Vagina (tissue), 2 donors: ENCODE measurements around the gene FRMD4A. TPM values are rescaled to one million over a fixed set of nuclear protein-coding genes. Genes with fewer than 3 reads are reported as not detected.

ENCODE experiments used
- DNase-seq, 2 donors: peaks; one replicate each; pipeline ENCODE4 v3.0.0-alpha.2; 2017; ENCODE audit errors: extremely low spot score in 2 of 2
- H3K27ac ChIP-seq: fragments of 200-600 bp; sonication (generic); one replicate; pipeline ENCODE4 v1.5.1; 2019
- H3K27me3 ChIP-seq: fragments of 200-600 bp; sonication (generic); one replicate; pipeline ENCODE4 v1.5.1; 2019
- H3K36me3 ChIP-seq, 2 donors: fragments of 200-600 bp; sonication (generic); one replicate each; pipeline ENCODE4 v1.5.1; 2017 to 2019
- H3K4me1 ChIP-seq: fragments of 200-600 bp; sonication (generic); one replicate; pipeline ENCODE4 v1.5.1; 2019
- H3K4me3 ChIP-seq, 2 donors: fragments of 200-600 bp; sonication (generic); 1 replicate in 1 of 2; 2 replicates in 1 of 2; pipeline ENCODE4 v1.5.1; 2016 to 2019
- H3K9me3 ChIP-seq: fragments of 200-600 bp; sonication (generic); one replicate; pipeline ENCODE4 v1.5.1; 2019
- POLR2A ChIP-seq, 2 donors: fragments of 450-650 bp; IDR thresholded peaks; one replicate each; pipeline ENCODE4 v1.6.1; 2017; ENCODE audit warnings: antibody characterized with exemption in 2 of 2, mild to moderate bottlenecking in 2 of 2, moderate library complexity in 2 of 2
- POLR2AphosphoS5 ChIP-seq, 2 donors: sonication (generic); formaldehyde crosslinking; IDR thresholded peaks; one replicate each; pipeline ENCODE4 v1.9.0; 2017; ENCODE audit warnings: antibody characterized with exemption in 2 of 2, mild to moderate bottlenecking in 2 of 2, low read depth in 1 of 2; ENCODE audit not compliant: insufficient read depth in 1 of 2
- intact Hi-C: fragments of 100-400 bp; cut with DNase I; formaldehyde crosslinking; loops from one replicate; pipeline ENCODE4 v1.15.1; 2023
- total RNA-seq: library from RNA; depleted of rRNA; stranded (reverse); fragments of >200 nt; gene quantifications from one replicate; pipeline ENCODE4 v1.2.3, GENCODE V29; 2016
- TF ChIP-seq, protein P1 (sequence below), 3 experiments: fragments of 450-650 bp in 2 of 3; fragments of 200-600 bp in 1 of 3; sonication (generic) in 1 of 3; IDR thresholded peaks; one replicate each; pipeline ENCODE4 v1.5.1; 2017 to 2019; ENCODE audit warnings: antibody characterized with exemption in 3 of 3, mild to moderate bottlenecking in 2 of 3, moderate library complexity in 2 of 3

Gene FRMD4A
- total RNA-seq, 1 donor from 2014 or later: 24.8 TPM

DNA sequence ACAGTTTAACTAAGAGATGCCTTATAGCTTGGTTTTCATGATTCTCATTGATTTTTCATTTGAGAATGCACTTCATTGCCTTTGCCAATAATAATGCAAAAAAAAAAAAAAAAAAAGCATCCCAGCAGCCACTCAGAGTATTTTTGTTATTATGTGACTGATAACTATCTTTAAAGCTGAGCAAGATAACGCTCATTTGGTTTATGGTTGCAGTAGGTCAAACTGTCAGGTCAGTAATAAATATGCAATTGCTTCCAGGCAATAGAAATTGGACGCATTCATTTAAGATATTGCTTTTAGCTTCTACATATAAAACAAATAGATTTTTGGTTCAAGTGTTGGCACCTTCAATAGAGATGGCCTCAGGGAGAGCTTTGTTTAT lies 528.8 kb downstream of the FRMD4A start:
- DNase-seq: no peak
- H3K9me3 ChIP-seq: no peaks in the 10 kb centered on the region
- no peaks in the 10 kb centered on the region for H3K36me3 ChIP-seq
- H3K4me3 ChIP-seq: no peak overlapping the region
- no peak for TF ChIP-seq POLR2A (IDR thresholded peaks at IDR 0.05)
- TF ChIP-seq, protein P1, sequence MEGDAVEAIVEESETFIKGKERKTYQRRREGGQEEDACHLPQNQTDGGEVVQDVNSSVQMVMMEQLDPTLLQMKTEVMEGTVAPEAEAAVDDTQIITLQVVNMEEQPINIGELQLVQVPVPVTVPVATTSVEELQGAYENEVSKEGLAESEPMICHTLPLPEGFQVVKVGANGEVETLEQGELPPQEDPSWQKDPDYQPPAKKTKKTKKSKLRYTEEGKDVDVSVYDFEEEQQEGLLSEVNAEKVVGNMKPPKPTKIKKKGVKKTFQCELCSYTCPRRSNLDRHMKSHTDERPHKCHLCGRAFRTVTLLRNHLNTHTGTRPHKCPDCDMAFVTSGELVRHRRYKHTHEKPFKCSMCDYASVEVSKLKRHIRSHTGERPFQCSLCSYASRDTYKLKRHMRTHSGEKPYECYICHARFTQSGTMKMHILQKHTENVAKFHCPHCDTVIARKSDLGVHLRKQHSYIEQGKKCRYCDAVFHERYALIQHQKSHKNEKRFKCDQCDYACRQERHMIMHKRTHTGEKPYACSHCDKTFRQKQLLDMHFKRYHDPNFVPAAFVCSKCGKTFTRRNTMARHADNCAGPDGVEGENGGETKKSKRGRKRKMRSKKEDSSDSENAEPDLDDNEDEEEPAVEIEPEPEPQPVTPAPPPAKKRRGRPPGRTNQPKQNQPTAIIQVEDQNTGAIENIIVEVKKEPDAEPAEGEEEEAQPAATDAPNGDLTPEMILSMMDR (IDR thresholded peaks at IDR 0.05): no peak
- no peak for TF ChIP-seq POLR2AphosphoS5 (IDR thresholded peaks at IDR 0.05; ENCODE audit: insufficient read depth in 1 of 2, low read depth in 1 of 2)
- H3K27me3 ChIP-seq: no peaks in the 10 kb centered on the region
- H3K27ac ChIP-seq: no peak overlapping the region
- intact Hi-C loops: no loop called here
- H3K4me1 ChIP-seq: no peaks in the 10 kb centered on the region

DNA sequence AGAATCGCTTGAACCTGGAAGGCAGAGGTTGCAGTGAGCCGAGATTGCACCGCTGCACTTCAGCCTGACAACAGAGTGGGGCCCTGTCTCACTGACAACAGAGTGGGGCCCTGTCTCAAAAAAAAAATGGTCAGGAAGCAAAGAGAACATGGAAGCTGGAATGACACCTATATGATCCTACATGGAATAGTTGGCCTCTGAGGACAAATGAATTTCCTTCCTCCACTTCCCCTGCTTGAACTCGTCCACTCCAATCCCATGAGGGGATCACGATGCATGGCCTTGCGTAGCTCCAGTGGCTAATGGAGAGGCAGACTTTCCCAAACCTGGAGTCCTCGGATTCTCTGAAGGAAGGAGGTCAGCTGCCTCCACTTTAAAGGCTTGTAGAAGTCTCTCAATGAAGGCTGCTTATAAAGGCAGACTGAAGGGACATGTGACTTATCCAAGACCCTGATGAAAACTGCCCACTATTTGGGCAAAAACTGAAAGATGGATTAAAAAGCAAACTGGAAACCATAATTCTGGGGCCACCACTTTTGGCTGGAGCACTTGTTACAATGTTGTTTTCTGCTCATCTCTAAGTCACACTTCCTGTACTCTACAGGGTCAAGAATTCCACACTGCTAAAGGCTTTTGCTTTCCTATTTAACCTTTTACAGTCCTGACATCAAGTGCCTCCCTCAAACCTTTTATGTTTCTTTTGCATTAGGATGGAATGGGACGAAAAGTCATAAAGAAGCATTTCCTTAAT lies 529.4 kb downstream of the FRMD4A start:
- H3K27me3 ChIP-seq: no peaks in the 10 kb centered on the region
- TF ChIP-seq, protein P1 (IDR thresholded peaks at IDR 0.05): no peak
- TF ChIP-seq POLR2A (IDR thresholded peaks at IDR 0.05): no peak
- no peak for TF ChIP-seq POLR2AphosphoS5 (IDR thresholded peaks at IDR 0.05; ENCODE audit: insufficient read depth in 1 of 2, low read depth in 1 of 2)
- no peak overlapping the region for H3K27ac ChIP-seq
- intact Hi-C loops: no loop called here
- no peaks in the 10 kb centered on the region for H3K36me3 ChIP-seq
- no peak overlapping the region for H3K4me3 ChIP-seq
- no peaks in the 10 kb centered on the region for H3K9me3 ChIP-seq
- DNase-seq: no peak
- no peaks in the 10 kb centered on the region for H3K4me1 ChIP-seq

DNA sequence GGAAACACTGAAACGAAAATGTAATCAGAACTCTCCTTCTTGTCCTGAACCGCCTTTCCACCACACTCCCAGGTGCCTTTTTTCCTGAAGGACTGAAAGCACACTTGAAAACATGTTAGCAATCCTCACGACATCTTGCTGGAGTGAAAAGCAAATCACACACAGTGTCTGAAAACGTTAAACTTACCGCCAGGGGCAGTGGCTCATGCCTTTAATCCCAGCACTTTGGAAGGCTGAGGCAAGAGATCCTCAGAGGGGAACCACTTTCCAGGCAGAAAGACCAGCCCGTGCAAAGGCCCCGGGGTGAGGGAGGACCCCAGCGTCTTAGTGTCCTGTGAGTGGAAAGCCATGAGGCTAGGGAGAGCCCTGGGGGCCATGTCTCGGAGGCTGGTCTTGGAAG lies 533.6 kb downstream of the FRMD4A start:
- Histone ChIP-seq H3K4me1 (no peaks in the 10 kb centered on the region), H3K27ac (no peak overlapping the region), H3K36me3 (no peaks in the 10 kb centered on the region), H3K9me3 (no peaks in the 10 kb centered on the region), H3K4me3 (no peak overlapping the region), H3K27me3 (no peaks in the 10 kb centered on the region)
- no peak for TF ChIP-seq POLR2A (IDR thresholded peaks at IDR 0.05)
- no peak for DNase-seq
- intact Hi-C loops: no loop called here

DNA sequence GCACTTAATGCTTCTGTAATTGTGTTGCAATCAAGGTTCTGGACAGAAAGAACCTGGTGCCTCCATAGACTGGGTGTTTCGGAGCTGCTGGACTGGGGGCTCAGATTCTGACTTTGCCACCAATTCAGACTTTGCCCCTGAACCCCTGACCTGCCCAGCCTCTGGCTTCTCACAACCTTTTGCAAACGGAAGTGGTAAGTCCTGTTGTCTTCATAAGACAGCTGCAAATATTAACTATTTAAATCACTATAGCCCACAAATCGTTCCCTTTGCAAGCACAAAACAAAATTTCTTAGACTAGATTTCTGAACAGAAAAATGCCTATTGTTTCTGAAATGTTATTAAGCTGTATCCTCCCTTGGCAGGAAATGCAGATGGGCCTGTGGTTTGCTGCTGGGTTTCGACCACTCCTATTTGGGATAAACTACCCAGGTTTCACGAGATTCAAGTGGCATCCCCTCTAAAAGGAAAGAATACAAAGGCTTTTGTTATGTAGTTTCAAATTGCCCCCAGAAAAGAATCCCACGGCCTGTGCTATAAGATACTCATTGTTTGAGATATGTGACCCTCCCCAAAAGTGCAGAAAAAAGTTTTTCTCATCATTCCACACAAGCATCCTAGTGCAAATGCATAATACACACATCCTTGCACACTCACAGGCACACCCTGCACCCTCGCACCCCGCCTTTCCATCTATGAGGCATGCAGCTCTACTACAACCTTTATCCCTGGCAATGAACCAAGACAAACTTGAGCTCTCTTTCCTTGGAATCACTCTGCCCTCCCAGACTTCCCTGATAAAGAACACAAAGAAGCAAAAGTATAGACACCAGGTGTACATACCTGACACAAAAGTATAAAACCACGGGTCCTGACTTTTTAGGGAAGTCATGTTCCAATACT lies 534.8 kb downstream of the FRMD4A start:
- Histone ChIP-seq H3K36me3 (no peaks in the 10 kb centered on the region), H3K4me1 (no peaks in the 10 kb centered on the region), H3K9me3 (no peaks in the 10 kb centered on the region), H3K4me3 (no peak overlapping the region), H3K27me3 (no peaks in the 10 kb centered on the region), H3K27ac (no peak overlapping the region)
- TF ChIP-seq POLR2A (IDR thresholded peaks at IDR 0.05) (no peak), POLR2AphosphoS5 (IDR thresholded peaks at IDR 0.05; ENCODE audit: insufficient read depth in 1 of 2, low read depth in 1 of 2) (no peak)
- TF ChIP-seq, protein P1 (IDR thresholded peaks at IDR 0.05): no peak
- intact Hi-C loops: no loop called here
- no peak for DNase-seq

DNA sequence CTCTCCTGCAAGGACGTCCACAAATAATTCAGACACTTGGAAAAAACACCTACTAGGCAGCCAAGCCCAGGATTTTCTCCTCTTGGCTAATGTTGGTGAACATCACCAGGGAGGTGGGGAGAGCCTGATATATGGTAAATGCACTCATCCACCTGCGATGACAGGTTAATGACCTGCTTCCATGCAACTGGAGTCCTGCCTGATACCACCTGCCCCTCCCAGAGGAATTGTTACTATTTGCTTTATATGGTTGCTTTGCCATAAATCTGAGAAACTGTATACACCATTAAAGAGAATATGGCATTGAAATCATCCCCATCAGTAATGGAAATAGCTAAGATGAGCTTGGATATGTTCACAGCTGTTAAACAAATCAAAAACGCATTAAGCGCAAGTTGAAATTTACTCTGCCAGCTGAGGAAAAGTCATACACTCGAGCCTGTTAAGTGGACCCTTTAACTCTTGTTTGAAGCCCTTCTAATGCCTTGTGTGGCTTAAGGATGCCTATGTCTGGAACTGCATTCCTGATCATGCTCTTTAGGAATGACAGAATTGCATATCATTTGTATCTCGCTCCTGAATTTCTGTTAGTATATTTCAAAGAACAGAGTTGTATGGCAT lies 535.6 kb downstream of the FRMD4A start:
- Histone ChIP-seq H3K4me3 (no peak overlapping the region), H3K36me3 (no peaks in the 10 kb centered on the region), H3K27me3 (no peaks in the 10 kb centered on the region), H3K4me1 (no peaks in the 10 kb centered on the region), H3K27ac (no peak overlapping the region), H3K9me3 (no peaks in the 10 kb centered on the region)
- TF ChIP-seq POLR2A (IDR thresholded peaks at IDR 0.05) (no peak), POLR2AphosphoS5 (IDR thresholded peaks at IDR 0.05; ENCODE audit: insufficient read depth in 1 of 2, low read depth in 1 of 2) (no peak)
- TF ChIP-seq, protein P1 (IDR thresholded peaks at IDR 0.05): no peak
- no peak for DNase-seq
- intact Hi-C loops: loop anchor here (5.0 kb wide), 1 partner anchor 297 kb away; no protein-coding TSS in a partner anchor
